ENCODE results near the gene CHRNB2. TPM values are rescaled to one million over a fixed set of nuclear protein-coding genes. Genes with fewer than 3 reads are reported as not detected.

Gene CHRNB2
- total and polyA plus RNA-seq, 4 donors = 0.08 TPM; not detected in 3

DNA sequence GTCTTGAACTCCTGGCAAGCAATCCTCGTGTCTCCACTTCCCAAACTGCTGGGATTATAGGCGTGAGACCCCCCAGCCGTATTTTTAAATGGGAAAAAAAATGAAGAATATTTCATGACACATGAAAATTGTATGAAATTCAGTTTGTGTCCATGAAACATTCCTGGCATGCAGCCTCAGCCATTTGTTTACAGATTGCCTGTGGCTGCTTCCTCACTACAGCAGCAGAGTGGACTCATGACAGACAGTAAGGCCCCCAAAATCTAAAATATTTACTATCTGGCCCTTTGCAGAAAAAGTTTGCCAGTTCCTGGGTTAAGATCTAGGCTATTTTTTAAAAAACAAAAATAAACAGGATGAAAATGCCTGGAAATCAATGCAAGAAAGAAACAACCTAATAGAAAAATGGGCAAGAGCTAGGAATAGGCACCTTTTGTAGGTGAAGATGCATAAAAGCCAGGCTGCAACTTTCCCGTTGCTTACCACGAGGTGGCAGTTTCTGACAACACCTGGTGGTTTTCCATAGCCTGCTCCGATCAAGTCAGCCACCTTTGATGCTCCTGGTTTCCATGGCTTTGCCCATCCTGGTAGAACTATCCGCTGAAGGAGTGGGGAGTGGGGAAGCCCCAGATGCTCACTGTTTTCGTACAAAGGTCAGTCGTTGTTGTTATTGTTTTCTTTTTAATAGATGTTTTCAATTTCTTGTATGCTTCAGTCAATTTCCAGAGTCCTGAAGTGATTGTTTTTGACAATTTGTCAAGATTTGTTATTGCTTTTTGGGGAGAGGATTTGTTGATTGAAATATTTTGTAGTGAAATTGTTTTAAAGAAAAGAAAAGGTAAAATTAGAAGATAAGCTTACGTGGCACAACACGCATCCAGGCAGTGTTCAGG, 33.4 kb upstream of the CHRNB2 start:
- Histone ChIP-seq H3K36me3 (ENCODE audit: control insufficient read depth in 1 of 2, insufficient read depth in 2 of 2, low read length in 1 of 2) (no peaks in the 10 kb centered on the region), H3K27ac (ENCODE audit: low read depth in 1 of 2, low read length in 2 of 2) (no peak overlapping the region), H3K4me1 (ENCODE audit: control insufficient read depth in 1 of 2, insufficient read depth in 2 of 2, low read length in 2 of 2) (no peaks in the 10 kb centered on the region), H3K27me3 (ENCODE audit: control insufficient read depth in 1 of 2, insufficient read depth in 2 of 2, low read length in 1 of 2) (no peaks in the 10 kb centered on the region), H3K4me3 (ENCODE audit: low read length in 2 of 2) (no peak overlapping the region), H3K9me3 (ENCODE audit: control insufficient read depth, low read length) (peaks cover 2% of the 10 kb centered on the region)
- 52 to 54% methylated on average over 11 of the region's 11 CpGs for WGBS, 2 donors
- DNase-seq = no peak
- no peak for ATAC-seq (ENCODE audit: low FRiP score)
- intact Hi-C loops (cut with DNase I) = no loop called here

- H3K4me1 ChIP-seq (ENCODE audit: control insufficient read depth in 1 of 2, insufficient read depth in 2 of 2, low read length in 2 of 2) = no peaks in the 10 kb centered on the region
- ATAC-seq (ENCODE audit: low FRiP score) (no peak), DNase-seq (no peak)
- H3K36me3 ChIP-seq (ENCODE audit: control insufficient read depth in 1 of 2, insufficient read depth in 2 of 2, low read length in 1 of 2) = no peaks in the 10 kb centered on the region
- WGBS, 2 donors = 73 to 78% methylated on average over 7 of the region's 7 CpGs
- intact Hi-C loops (cut with DNase I) = no loop called here
- H3K27ac ChIP-seq (ENCODE audit: low read depth in 1 of 2, low read length in 2 of 2) = no peak overlapping the region
- no peak overlapping the region for H3K4me3 ChIP-seq (ENCODE audit: low read length in 2 of 2)
- peaks cover 2% of the 10 kb centered on the region for H3K9me3 ChIP-seq (ENCODE audit: control insufficient read depth, low read length)
- no peaks in the 10 kb centered on the region for H3K27me3 ChIP-seq (ENCODE audit: control insufficient read depth in 1 of 2, insufficient read depth in 2 of 2, low read length in 1 of 2)
Measured at GRCh38 chr1:154536570-154536969, 31.0 kb upstream of the CHRNB2 start.

GRCh38 chr1:154539486-154540483, 27.8 kb upstream of the CHRNB2 start:
- no peak overlapping the region for H3K4me3 ChIP-seq (ENCODE audit: low read length in 2 of 2)
- no peaks in the 10 kb centered on the region for H3K36me3 ChIP-seq (ENCODE audit: control insufficient read depth in 1 of 2, insufficient read depth in 2 of 2, low read length in 1 of 2)
- H3K27ac ChIP-seq (ENCODE audit: low read depth in 1 of 2, low read length in 2 of 2) = no peak overlapping the region
- H3K27me3 ChIP-seq (ENCODE audit: control insufficient read depth in 1 of 2, insufficient read depth in 2 of 2, low read length in 1 of 2) = no peaks in the 10 kb centered on the region
- H3K9me3 ChIP-seq (ENCODE audit: control insufficient read depth, low read length) = peaks cover 2% of the 10 kb centered on the region
- ATAC-seq (ENCODE audit: low FRiP score) = no peak
- intact Hi-C loops (cut with DNase I) = no loop called here
- DNase-seq = no peak
- no peaks in the 10 kb centered on the region for H3K4me1 ChIP-seq (ENCODE audit: control insufficient read depth in 1 of 2, insufficient read depth in 2 of 2, low read length in 2 of 2)
- WGBS, 2 donors = 81 to 82% methylated on average over 9 of the region's 9 CpGs

DNA sequence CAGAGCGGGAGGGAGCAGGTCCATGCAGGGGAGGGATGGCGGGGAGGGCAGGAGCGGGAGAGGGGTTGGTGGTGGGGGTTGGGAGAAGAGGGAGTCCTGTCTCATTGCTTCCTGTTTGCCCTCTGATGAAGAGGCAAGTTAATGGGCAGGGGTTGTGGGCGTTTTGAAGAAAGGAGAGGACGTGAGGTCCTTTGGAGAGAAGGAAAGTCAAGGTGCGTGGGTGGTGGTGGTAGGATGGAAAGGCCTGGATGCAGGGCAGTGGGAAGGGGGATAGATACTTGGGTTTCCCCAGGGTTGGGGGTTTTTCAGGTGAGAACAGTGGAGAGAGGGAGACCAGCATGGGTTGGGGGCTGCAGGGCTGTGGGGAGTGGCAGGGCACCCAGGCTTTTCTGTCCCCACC, 26.3 kb upstream of the CHRNB2 start:
- Histone ChIP-seq H3K27ac (ENCODE audit: low read depth in 1 of 2, low read length in 2 of 2) (no peak overlapping the region), H3K36me3 (ENCODE audit: control insufficient read depth in 1 of 2, insufficient read depth in 2 of 2, low read length in 1 of 2) (no peaks in the 10 kb centered on the region), H3K4me1 (ENCODE audit: control insufficient read depth in 1 of 2, insufficient read depth in 2 of 2, low read length in 2 of 2) (no peaks in the 10 kb centered on the region), H3K4me3 (ENCODE audit: low read length in 2 of 2) (no peak overlapping the region), H3K27me3 (ENCODE audit: control insufficient read depth in 1 of 2, insufficient read depth in 2 of 2, low read length in 1 of 2) (no peaks in the 10 kb centered on the region), H3K9me3 (ENCODE audit: control insufficient read depth, low read length) (no peaks in the 10 kb centered on the region)
- ATAC-seq (ENCODE audit: low FRiP score) (no peak), DNase-seq (no peak)
- intact Hi-C loops (cut with DNase I) = no loop called here
- 35 to 40% methylated on average over 6 of the region's 6 CpGs for WGBS, 2 donors

DNA sequence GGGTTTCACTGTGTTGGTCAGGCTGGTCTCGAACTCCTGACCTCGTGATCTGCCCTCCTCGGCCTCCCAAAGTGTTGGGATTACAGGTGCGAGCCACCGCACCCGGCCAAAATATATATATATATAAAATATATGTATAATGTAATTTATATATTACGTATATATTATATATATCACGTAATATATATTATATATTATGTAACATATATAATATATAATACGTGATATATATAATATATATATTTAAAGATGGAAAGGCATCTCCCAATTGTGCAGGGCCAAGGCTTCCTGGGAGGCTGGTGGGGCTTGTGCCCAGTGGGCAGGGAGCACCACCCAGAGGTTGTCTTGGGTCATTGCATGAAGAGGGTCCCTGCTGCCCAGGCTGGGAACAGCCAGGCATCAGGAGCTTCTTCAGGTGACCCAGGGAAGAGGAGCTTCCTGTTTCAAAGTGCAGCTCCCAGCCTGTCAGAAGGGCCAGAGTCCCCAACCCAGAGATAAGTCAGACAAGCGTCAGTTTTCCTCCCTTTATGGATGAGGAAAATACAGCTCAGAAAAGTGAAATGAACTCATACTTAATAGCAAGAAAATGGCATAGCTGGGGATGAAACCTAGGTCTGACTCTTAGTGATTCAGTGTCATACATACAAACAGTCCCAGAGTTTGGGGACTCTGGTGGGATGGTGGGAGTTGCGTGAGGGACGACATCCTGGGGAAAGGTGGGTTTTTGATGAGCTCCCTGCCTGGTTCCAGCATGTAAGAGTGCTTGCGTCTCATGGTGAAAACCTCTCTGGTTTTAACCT, 21.1 kb upstream of the CHRNB2 start:
- no peak for ATAC-seq (ENCODE audit: low FRiP score)
- peak in 1 of 2 donors; percentile 66 for DNase-seq
- H3K4me1 ChIP-seq (ENCODE audit: control insufficient read depth in 1 of 2, insufficient read depth in 2 of 2, low read length in 2 of 2) = no peaks in the 10 kb centered on the region
- H3K27me3 ChIP-seq (ENCODE audit: control insufficient read depth in 1 of 2, insufficient read depth in 2 of 2, low read length in 1 of 2) = no peaks in the 10 kb centered on the region
- no peak overlapping the region for H3K27ac ChIP-seq (ENCODE audit: low read depth in 1 of 2, low read length in 2 of 2)
- intact Hi-C loops (cut with DNase I) = loop anchor here in 1 of 2 donors (5.0 kb wide), 2 partner anchors 64 to 139 kb away; partner anchors contain the start of gene IL6R
- 84 to 87% methylated on average over 13 of the region's 13 CpGs for WGBS, 2 donors
- H3K4me3 ChIP-seq (ENCODE audit: low read length in 2 of 2) = no peak overlapping the region
- no peaks in the 10 kb centered on the region for H3K9me3 ChIP-seq (ENCODE audit: control insufficient read depth, low read length)
- H3K36me3 ChIP-seq (ENCODE audit: control insufficient read depth in 1 of 2, insufficient read depth in 2 of 2, low read length in 1 of 2) = peaks cover 0 to 8% of the 10 kb centered on the region in 2 donors

GRCh38 chr1:154547105-154547732, 20.4 kb upstream of the CHRNB2 start:
- Histone ChIP-seq H3K9me3 (ENCODE audit: control insufficient read depth, low read length) (no peaks in the 10 kb centered on the region), H3K4me3 (ENCODE audit: low read length in 2 of 2) (no peak overlapping the region), H3K4me1 (ENCODE audit: control insufficient read depth in 1 of 2, insufficient read depth in 2 of 2, low read length in 2 of 2) (no peaks in the 10 kb centered on the region), H3K36me3 (ENCODE audit: control insufficient read depth in 1 of 2, insufficient read depth in 2 of 2, low read length in 1 of 2) (peaks cover 4 to 15% of the 10 kb centered on the region in 2 donors), H3K27ac (ENCODE audit: low read depth in 1 of 2, low read length in 2 of 2) (no peak overlapping the region), H3K27me3 (ENCODE audit: control insufficient read depth in 1 of 2, insufficient read depth in 2 of 2, low read length in 1 of 2) (no peaks in the 10 kb centered on the region)
- DNase-seq (no peak), ATAC-seq (ENCODE audit: low FRiP score) (no peak)
- intact Hi-C loops (cut with DNase I) = loop anchor here in 1 of 2 donors (5.0 kb wide), 2 partner anchors 65 to 140 kb away; partner anchors contain the start of gene IL6R
- 76 to 77% methylated on average over 11 of the region's 11 CpGs for WGBS, 2 donors

GRCh38 chr1:154548028-154548427, 19.6 kb upstream of the CHRNB2 start:
- intact Hi-C loops (cut with DNase I) = loop anchor here in 1 of 2 donors (5.0 kb wide), 2 partner anchors 66 to 141 kb away; partner anchors contain the start of gene IL6R
- ATAC-seq (ENCODE audit: low FRiP score) (no peak), DNase-seq (no peak)
- Histone ChIP-seq H3K9me3 (ENCODE audit: control insufficient read depth, low read length) (no peaks in the 10 kb centered on the region), H3K36me3 (ENCODE audit: control insufficient read depth in 1 of 2, insufficient read depth in 2 of 2, low read length in 1 of 2) (peaks cover 4 to 18% of the 10 kb centered on the region in 2 donors), H3K27ac (ENCODE audit: low read depth in 1 of 2, low read length in 2 of 2) (no peak overlapping the region), H3K4me1 (ENCODE audit: control insufficient read depth in 1 of 2, insufficient read depth in 2 of 2, low read length in 2 of 2) (no peaks in the 10 kb centered on the region), H3K4me3 (ENCODE audit: low read length in 2 of 2) (no peak overlapping the region), H3K27me3 (ENCODE audit: control insufficient read depth in 1 of 2, insufficient read depth in 2 of 2, low read length in 1 of 2) (no peaks in the 10 kb centered on the region)
- WGBS, 2 donors = 0 to 3% methylated on average over 1 of the region's 1 CpG

Data from aorta (tissue), 5 donors.